ENCODE measurements around the gene LANCL2. TPM values are rescaled to one million over a fixed set of nuclear protein-coding genes. Genes with fewer than 3 reads are reported as not detected.

Gene LANCL2
- total and polyA plus RNA-seq, 2 experiments from 2014 or later, result 11.7 to 13.8 TPM

GRCh38 chr7:55335151-55335550 is 30.0 kb upstream of the LANCL2 start:
- H3K36me3 ChIP-seq (ENCODE audit: low read depth), result no peaks in the 10 kb centered on the region
- no peaks in the 10 kb centered on the region for H3F3A ChIP-seq (ENCODE audit: insufficient read depth)
- H3K4me2 ChIP-seq (ENCODE audit: unreplicated experiment), result no peak overlapping the region
- no peak for DNase-seq
- H3K9me2 ChIP-seq (ENCODE audit: insufficient read depth), result no peaks in the 10 kb centered on the region
- H3K4me3 ChIP-seq, result no peak overlapping the region
- no peaks in the 10 kb centered on the region for H3K9me3 ChIP-seq (ENCODE audit: low read depth)
- peaks cover 16% of the 10 kb centered on the region; the same call in 1 of the 2 replicates for H3K27me3 ChIP-seq (replicated peaks; ENCODE audit: insufficient read depth)
- no peaks in the 10 kb centered on the region for H3K79me2 ChIP-seq (ENCODE audit: insufficient read depth)
- no peak overlapping the region for H2AFZ ChIP-seq
- 61 to 69% methylated on average over 5 of the region's 5 CpGs for WGBS, 2 experiments (ENCODE audit: low coverage in 1 of 2, low lambda C conversion rate in 2 of 2, missing lambda C conversion rate in 2 of 2)
- no peaks in the 10 kb centered on the region for H3K4me1 ChIP-seq (ENCODE audit: insufficient read depth)
- no peak overlapping the region for H3K27ac ChIP-seq
- H3K9ac ChIP-seq, result no peak overlapping the region
- no peaks in the 10 kb centered on the region for H4K20me1 ChIP-seq (ENCODE audit: insufficient read depth)
- in situ Hi-C loops (cut with MboI), result no loop called here
- TF ChIP-seq EZH2 (IDR thresholded peaks at IDR 0.05; ENCODE audit: insufficient read depth, poor library complexity, severe bottlenecking), result no peak
- TF ChIP-seq EZH2phosphoT487 (IDR thresholded peaks at IDR 0.05; ENCODE audit: insufficient read depth, low read depth), result no peak

GRCh38 chr7:55335786-55336185 is 29.4 kb upstream of the LANCL2 start:
- Histone ChIP-seq H3K27me3 (replicated peaks; ENCODE audit: insufficient read depth) (peaks cover 16% of the 10 kb centered on the region; the same call in 1 of the 2 replicates), H3K4me3 (no peak overlapping the region), H3K36me3 (ENCODE audit: low read depth) (no peaks in the 10 kb centered on the region), H3K9me3 (ENCODE audit: low read depth) (no peaks in the 10 kb centered on the region), H3K4me1 (ENCODE audit: insufficient read depth) (no peaks in the 10 kb centered on the region), H3K79me2 (ENCODE audit: insufficient read depth) (no peaks in the 10 kb centered on the region), H3K4me2 (ENCODE audit: unreplicated experiment) (no peak overlapping the region), H2AFZ (no peak overlapping the region), H3F3A (ENCODE audit: insufficient read depth) (no peaks in the 10 kb centered on the region), H3K9me2 (ENCODE audit: insufficient read depth) (no peaks in the 10 kb centered on the region), H3K9ac (no peak overlapping the region), H4K20me1 (ENCODE audit: insufficient read depth) (no peaks in the 10 kb centered on the region), H3K27ac (no peak overlapping the region)
- no peak for DNase-seq
- in situ Hi-C loops (cut with MboI), result no loop called here
- 73 to 78% methylated on average over 5 of the region's 5 CpGs for whole genome bisulfite sequencing, 2 experiments (ENCODE audit: low coverage in 1 of 2, low lambda C conversion rate in 2 of 2, missing lambda C conversion rate in 2 of 2)
- TF ChIP-seq EZH2 (IDR thresholded peaks at IDR 0.05; ENCODE audit: insufficient read depth, poor library complexity, severe bottlenecking) (no peak), EZH2phosphoT487 (IDR thresholded peaks at IDR 0.05; ENCODE audit: insufficient read depth, low read depth) (no peak)

- Histone ChIP-seq H3K27me3 (replicated peaks; ENCODE audit: insufficient read depth) (peaks cover 16% of the 10 kb centered on the region; the same call in 1 of the 2 replicates), H3K27ac (no peak overlapping the region), H3K9me2 (ENCODE audit: insufficient read depth) (no peaks in the 10 kb centered on the region), H4K20me1 (ENCODE audit: insufficient read depth) (no peaks in the 10 kb centered on the region), H3K4me1 (ENCODE audit: insufficient read depth) (no peaks in the 10 kb centered on the region), H3K9me3 (ENCODE audit: low read depth) (no peaks in the 10 kb centered on the region), H2AFZ (no peak overlapping the region), H3F3A (ENCODE audit: insufficient read depth) (no peaks in the 10 kb centered on the region), H3K4me2 (ENCODE audit: unreplicated experiment) (no peak overlapping the region), H3K4me3 (no peak overlapping the region), H3K79me2 (ENCODE audit: insufficient read depth) (no peaks in the 10 kb centered on the region), H3K36me3 (ENCODE audit: low read depth) (no peaks in the 10 kb centered on the region), H3K9ac (no peak overlapping the region)
- WGBS, 2 experiments (ENCODE audit: low coverage in 1 of 2, low lambda C conversion rate in 2 of 2, missing lambda C conversion rate in 2 of 2), result 33 to 47% methylated on average over 3 of the region's 3 CpGs
- DNase-seq, result no peak
- in situ Hi-C loops (cut with MboI), result no loop called here
- no peak for TF ChIP-seq EZH2phosphoT487 (IDR thresholded peaks at IDR 0.05; ENCODE audit: insufficient read depth, low read depth)
- TF ChIP-seq EZH2 (IDR thresholded peaks at IDR 0.05; ENCODE audit: insufficient read depth, poor library complexity, severe bottlenecking), result no peak
These were observed 28.6 kb upstream of the LANCL2 start for GRCh38 chr7:55336540-55336939.

DNA sequence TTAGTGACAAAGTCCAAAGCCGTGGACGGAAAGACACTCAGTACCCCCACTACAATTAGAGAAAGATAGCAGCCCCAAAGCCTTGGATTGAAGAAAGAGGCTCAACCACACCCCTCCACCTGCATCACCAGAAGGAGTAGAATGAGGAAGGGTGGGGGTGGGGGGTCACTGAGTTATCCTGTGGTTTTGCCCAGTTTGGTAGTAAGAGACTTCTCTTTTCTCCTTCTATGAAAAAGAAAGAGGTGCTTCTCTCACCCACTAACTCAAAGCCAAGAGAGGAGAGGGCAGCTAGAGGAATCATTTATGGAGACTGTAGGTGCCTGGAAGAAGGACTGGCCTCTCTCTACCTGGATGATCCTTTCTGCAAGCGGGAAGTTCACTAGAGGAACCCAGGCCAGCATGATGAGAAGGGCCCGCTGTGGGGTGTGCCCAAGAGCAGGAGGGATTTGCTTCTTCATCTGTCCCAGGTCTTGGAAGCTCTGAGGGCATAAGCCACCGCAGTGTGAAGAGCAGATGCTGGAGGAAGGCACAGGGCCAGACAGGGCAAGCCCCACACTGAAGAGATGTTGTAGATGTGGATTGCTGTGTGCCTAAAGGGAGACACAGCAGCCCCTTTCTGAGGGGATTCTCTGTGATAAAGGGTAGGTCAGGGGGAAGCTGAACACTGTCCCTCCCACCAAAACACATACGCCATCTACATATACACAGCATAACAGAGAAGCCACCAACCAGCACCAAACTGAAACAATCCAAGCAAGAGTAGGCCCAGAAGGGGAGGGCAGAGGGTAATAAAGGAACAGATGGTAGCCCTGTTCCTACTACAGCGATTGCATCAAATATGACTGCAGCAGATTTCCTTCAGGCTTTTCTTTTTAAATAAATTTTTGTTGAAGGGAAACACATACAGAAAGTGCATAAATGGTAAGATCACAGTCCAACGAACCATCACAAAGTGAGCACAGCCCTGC is 25.8 kb upstream of the LANCL2 start:
- H3K4me3 ChIP-seq, result no peak overlapping the region
- no peaks in the 10 kb centered on the region for H4K20me1 ChIP-seq (ENCODE audit: insufficient read depth)
- H3K27me3 ChIP-seq (replicated peaks; ENCODE audit: insufficient read depth), result peaks cover 16% of the 10 kb centered on the region; the same call in 1 of the 2 replicates
- no peaks in the 10 kb centered on the region for H3K9me2 ChIP-seq (ENCODE audit: insufficient read depth)
- in situ Hi-C loops (cut with MboI), result no loop called here
- TF ChIP-seq EZH2 (IDR thresholded peaks at IDR 0.05; ENCODE audit: insufficient read depth, poor library complexity, severe bottlenecking) (no peak), EZH2phosphoT487 (IDR thresholded peaks at IDR 0.05; ENCODE audit: insufficient read depth, low read depth) (no peak)
- no peaks in the 10 kb centered on the region for H3K9me3 ChIP-seq (ENCODE audit: low read depth)
- H3K27ac ChIP-seq, result no peak overlapping the region
- DNase-seq, result no peak
- no peak overlapping the region for H3K4me2 ChIP-seq (ENCODE audit: unreplicated experiment)
- no peak overlapping the region for H3K9ac ChIP-seq
- H3K79me2 ChIP-seq (ENCODE audit: insufficient read depth), result no peaks in the 10 kb centered on the region
- H3F3A ChIP-seq (ENCODE audit: insufficient read depth), result no peaks in the 10 kb centered on the region
- 44 to 48% methylated on average over 8 of the region's 8 CpGs for WGBS, 2 experiments (ENCODE audit: low coverage in 1 of 2, low lambda C conversion rate in 2 of 2, missing lambda C conversion rate in 2 of 2)
- H3K36me3 ChIP-seq (ENCODE audit: low read depth), result no peaks in the 10 kb centered on the region
- no peak overlapping the region for H2AFZ ChIP-seq
- no peaks in the 10 kb centered on the region for H3K4me1 ChIP-seq (ENCODE audit: insufficient read depth)

Measured in GM23248 (cell line).